Measurements from ENCODE around the gene GSAP. TPM values are rescaled to one million over a fixed set of nuclear protein-coding genes. Genes with fewer than 3 reads are reported as not detected.
"Not testable (repeated sequence)": the region's sequence is repeated elsewhere in the genome, so short reads cannot be mapped to it uniquely, and the experiment has no call there.

Gene GSAP
- total RNA-seq, 1 donor from 2014 or later: 5.0 TPM

- Mint-ChIP-seq H3K36me3 (no peaks in the 10 kb centered on the region), H3K4me3 (no peak overlapping the region), H3K4me1 (ENCODE audit: unreplicated experiment) (peaks cover 13% of the 10 kb centered on the region), H3K27me3 (peaks cover 2% of the 10 kb centered on the region), H3K27ac (no peak overlapping the region), H3K9me3 (no peaks in the 10 kb centered on the region)
- TF ChIP-seq CTCF (conservative IDR thresholded peaks at IDR 0.05): no peak
- DNase-seq (ENCODE audit: extremely low spot score, unreplicated experiment): no peak
Measured at GRCh38 chr7:77339726-77340125, 76.4 kb downstream of the GSAP start.

- no peaks in the 10 kb centered on the region for H3K9me3 Mint-ChIP-seq
- no peak overlapping the region for H3K4me3 Mint-ChIP-seq
- no peaks in the 10 kb centered on the region for H3K36me3 Mint-ChIP-seq
- no peak overlapping the region for H3K27ac Mint-ChIP-seq
- no peak for TF ChIP-seq CTCF (conservative IDR thresholded peaks at IDR 0.05)
- H3K4me1 Mint-ChIP-seq (ENCODE audit: unreplicated experiment): peaks cover 13% of the 10 kb centered on the region
- no peak for DNase-seq (ENCODE audit: extremely low spot score, unreplicated experiment)
- peaks cover 2% of the 10 kb centered on the region for H3K27me3 Mint-ChIP-seq
Measured at GRCh38 chr7:77338883-77339629, 77.1 kb downstream of the GSAP start.

GRCh38 chr7:77338260-77338659, 77.9 kb downstream of the GSAP start:
- Mint-ChIP-seq H3K9me3 (no peaks in the 10 kb centered on the region), H3K36me3 (no peaks in the 10 kb centered on the region), H3K27ac (no peak overlapping the region), H3K27me3 (peaks cover 2% of the 10 kb centered on the region), H3K4me3 (no peak overlapping the region), H3K4me1 (ENCODE audit: unreplicated experiment) (peaks cover 13% of the 10 kb centered on the region)
- TF ChIP-seq CTCF (conservative IDR thresholded peaks at IDR 0.05): no peak
- no peak for DNase-seq (ENCODE audit: extremely low spot score, unreplicated experiment)

- DNase-seq (ENCODE audit: extremely low spot score, unreplicated experiment): no peak
Measured at GRCh38 chr7:77337456-77337990, 78.6 kb downstream of the GSAP start.

GRCh38 chr7:77335581-77335980, 80.6 kb downstream of the GSAP start:
- no peak for TF ChIP-seq CTCF (conservative IDR thresholded peaks at IDR 0.05)
- Mint-ChIP-seq H3K27me3 (no peaks in the 10 kb centered on the region), H3K9me3 (no peaks in the 10 kb centered on the region), H3K27ac (no peak overlapping the region), H3K36me3 (no peaks in the 10 kb centered on the region), H3K4me3 (no peak overlapping the region), H3K4me1 (ENCODE audit: unreplicated experiment) (peaks cover 18% of the 10 kb centered on the region)
- no peak for DNase-seq (ENCODE audit: extremely low spot score, unreplicated experiment)

More at GRCh38 chr7:77337456-77337990, 78.6 kb downstream of the GSAP start:
- TF ChIP-seq CTCF (conservative IDR thresholded peaks at IDR 0.05): no peak
- Mint-ChIP-seq H3K27me3 (peaks cover 2% of the 10 kb centered on the region), H3K4me3 (no peak overlapping the region), H3K9me3 (no peaks in the 10 kb centered on the region), H3K36me3 (no peaks in the 10 kb centered on the region), H3K4me1 (ENCODE audit: unreplicated experiment) (peaks cover 13% of the 10 kb centered on the region), H3K27ac (no peak overlapping the region)

- H3K9me3 Mint-ChIP-seq; DNase-seq (ENCODE audit: extremely low spot score, unreplicated experiment); H3K4me3 Mint-ChIP-seq; H3K36me3 Mint-ChIP-seq; H3K27me3 Mint-ChIP-seq; H3K27ac Mint-ChIP-seq: not testable (repeated sequence)
- H3K4me1 Mint-ChIP-seq (ENCODE audit: unreplicated experiment): peaks cover 12% of the 10 kb centered on the region
Measured at GRCh38 chr7:77334039-77334438, 82.1 kb downstream of the GSAP start.
